HG03108 (cell line): Measurements from ENCODE around the gene PCED1A.
A peak's percentile ranks its signal among the peaks of the same experiment; 100 is the strongest.

Experiments
- ATAC-seq: cut with Tn5 transposase; IDR thresholded peaks from one replicate; pipeline ENCODE4 v1.9.1; 2021; ENCODE audit warnings: moderate library complexity; ENCODE audit not compliant: unreplicated experiment

PCED1A gene

GRCh38 chr20:2805689-2806350 lies 34.6 kb downstream of the PCED1A start:
- no peak for ATAC-seq

DNA sequence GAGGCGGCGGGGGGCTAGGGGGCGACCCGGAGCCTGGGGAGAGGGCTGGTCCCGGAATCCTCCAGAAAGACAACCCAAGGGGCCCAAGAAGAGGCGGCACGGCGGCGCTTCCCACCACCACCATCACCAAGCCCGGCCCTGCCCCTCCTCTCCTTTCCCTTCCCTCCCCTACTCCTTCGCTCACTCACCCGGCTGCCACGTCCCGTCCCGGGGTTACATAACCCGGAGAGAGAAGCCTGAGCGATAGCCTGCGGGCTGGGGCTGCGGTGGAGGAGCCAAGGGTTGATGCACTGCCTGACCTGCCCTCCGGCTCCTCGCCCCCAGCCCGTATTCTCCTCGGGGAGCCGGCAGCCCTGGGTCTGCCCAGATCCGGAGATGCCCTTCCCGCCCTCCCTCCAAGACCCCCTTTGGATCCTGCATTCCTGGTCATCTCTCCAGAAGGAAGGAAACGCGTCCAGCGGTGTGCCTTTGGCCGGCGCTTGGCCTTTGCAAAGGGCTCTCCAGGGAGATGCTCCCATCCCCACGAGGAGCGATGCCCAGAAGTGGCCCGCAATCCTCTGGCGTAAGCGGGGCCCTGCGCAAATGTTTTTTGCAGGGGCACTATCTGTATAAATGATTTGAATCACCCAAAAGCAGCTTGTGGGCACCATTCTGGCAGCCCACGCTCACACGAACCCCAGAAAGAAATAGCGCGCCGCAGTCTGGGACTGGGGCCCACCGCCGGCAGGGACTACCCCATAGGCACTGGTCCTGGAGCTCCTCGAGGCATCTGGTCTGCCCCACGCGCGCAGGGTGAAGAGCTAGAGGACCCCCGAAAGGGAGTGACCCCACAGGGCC lies 35.4 kb downstream of the PCED1A start:
- no peak for ATAC-seq

DNA sequence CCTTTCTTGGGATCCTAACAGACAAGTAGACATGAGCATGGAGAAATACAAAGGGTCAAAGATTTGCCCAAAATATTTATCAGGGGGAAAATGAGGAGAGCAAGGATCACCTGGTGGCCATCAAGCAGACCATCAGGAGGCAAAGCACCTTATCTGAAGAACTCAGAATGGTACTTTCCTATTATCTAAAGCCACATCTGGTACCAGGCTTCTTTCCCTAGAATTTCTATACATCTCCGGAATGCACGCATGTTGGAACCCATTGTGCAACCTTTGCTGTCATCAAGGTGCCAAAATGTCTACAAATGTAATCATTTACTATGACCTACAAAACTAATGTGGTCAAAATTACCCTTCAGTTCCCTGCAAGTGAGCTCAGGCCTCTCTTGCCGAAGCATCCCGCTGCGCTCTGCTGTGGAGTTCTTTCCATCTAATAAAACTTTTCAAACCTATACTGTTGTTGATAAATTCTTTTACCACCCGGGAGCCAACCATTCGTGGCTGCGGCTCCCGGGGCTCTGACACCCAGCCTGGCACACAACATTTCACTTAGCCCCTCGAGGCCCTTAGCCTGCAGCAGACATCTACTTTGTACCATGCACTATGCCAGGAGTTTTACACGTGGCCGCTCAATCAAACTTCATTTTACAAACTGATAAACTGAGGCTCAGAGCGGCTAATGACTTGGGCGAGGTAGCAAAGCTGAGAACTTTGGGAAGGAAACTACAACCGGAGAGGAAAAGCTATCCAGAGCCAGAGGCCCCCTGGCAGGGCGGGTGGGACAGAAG lies 36.2 kb downstream of the PCED1A start:
- no peak for ATAC-seq

DNA sequence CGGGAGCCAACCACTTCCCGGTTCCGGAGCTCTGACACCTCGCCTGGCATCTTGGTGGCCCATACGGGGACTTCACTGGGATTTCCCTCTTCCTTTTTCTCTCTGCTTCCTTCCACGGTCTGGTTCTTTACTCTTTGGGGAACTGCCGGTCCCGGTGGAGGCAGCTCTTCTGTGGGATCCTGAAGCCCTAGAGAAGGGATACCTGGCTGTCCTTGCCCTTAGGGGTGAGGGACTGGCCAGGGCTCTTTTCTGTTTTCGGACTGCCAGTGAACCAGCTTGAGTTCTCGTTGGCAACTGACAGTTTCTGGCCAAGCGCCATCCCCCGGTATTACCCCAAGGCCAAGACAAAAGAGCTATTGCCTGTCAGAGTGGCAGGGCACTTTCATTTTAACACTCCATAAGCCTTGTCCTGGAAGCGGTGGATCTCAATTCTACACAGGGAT lies 39.1 kb downstream of the PCED1A start:
- peak; percentile 17 for ATAC-seq

GRCh38 chr20:2800521-2801285 lies 39.8 kb downstream of the PCED1A start, which contains the start of gene CPXM1:
Gene CPXM1 (minus strand): TSS chr20:2800627. CDS start chr20:2800572, 55 bp downstream.
- ATAC-seq = peak; percentile 34

DNA sequence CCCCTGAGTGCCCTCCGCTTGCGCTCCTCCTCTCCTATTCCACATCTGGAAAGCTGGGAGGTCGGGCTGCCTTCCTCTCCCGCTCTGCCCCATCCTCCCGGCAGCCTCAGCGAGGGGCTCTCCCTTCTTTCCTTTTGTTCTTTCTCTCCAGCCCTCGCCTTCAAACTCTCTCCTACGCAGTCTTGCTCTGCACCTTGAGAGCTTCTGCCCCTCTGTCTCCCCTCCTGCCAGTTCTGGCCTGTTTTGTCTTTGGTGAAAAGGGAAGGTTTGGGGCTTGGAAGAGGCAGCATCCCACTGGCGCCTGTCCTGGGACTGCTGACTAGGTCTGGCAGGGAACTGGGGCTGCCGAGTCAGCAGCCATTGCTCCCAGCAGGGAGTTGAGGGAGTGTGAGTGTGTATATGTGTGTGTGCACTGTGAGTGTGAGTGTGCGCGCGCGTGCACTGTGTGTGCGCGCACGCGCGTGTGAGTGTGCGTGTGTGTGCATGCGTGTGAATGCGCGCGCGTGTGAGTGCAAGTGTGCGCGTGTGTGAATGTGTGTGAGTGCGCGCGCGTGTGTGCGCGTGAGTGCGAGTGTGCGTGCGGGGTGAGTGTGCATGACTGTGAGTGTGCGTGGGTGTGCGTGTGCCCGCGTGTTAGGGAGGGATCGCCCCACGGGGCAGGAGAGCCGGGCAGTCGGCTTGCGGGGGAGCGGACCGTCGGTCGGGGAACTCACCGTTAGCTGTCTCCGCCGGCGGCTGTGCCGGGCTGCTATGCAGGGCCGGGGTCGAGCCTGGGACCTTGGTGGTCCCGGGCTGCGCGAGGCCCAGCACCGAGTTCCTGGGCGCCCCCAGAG lies 40.6 kb downstream of the PCED1A start:
- peak; percentile 10 for ATAC-seq

- ATAC-seq = no peak
These were observed 41.2 kb downstream of the PCED1A start for GRCh38 chr20:2799271-2799670.

DNA sequence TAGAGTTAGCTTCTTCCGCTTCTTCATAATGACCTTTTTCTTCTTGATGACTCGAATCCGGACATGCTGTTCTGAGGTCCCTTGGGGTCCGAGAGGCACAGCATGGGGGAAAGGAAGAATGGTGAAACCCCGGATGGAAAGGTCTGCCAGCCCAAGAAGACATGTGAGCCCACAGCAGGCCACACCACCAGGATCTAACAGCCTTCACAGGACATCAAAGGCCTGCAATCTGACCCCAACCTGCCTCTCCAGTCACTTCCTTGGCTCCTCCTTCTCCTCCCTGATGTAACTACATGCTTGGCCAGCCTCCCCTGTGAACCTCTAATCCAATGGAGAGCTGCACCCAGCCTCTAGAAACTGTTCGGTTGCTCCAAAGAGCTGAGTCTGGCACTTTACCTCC lies 41.6 kb downstream of the PCED1A start:
- no peak for ATAC-seq

DNA sequence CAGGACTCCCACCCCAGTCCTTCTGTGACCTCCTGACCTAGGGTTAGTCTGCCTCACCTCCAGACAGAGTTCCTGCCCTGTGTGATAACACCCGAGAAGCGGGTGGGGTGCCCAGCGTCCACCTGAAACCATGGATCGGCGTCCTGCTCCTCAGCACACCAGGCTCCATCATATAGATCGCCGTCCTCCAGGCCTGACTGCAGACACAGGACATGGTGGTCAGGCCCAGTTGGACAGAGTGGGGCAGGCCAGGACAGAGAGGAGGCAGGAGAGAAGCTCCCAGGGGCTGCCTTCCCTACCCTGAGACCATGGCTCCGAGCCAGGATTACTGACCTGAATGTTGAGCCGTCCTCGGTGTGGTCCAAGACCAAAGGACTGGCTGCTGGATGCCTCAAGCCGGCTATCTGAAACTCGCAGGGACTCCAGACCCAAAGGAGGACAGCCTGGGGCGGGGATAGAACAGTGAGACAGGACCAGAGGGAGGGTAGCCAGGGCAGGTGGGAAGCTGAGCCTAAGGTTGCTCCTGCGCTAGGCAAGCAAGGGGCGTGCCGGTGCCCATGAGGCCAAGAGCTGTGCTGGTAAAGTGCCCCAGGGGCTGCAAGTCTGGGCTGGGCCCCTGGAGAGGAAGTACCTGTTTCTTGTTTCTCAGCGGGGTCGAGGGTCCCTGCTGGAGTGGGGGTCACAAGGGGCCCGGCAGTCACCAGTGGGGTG lies 42.2 kb downstream of the PCED1A start:
- no peak for ATAC-seq

- no peak for ATAC-seq
These were observed 43.1 kb downstream of the PCED1A start for GRCh38 chr20:2797136-2797983.

DNA sequence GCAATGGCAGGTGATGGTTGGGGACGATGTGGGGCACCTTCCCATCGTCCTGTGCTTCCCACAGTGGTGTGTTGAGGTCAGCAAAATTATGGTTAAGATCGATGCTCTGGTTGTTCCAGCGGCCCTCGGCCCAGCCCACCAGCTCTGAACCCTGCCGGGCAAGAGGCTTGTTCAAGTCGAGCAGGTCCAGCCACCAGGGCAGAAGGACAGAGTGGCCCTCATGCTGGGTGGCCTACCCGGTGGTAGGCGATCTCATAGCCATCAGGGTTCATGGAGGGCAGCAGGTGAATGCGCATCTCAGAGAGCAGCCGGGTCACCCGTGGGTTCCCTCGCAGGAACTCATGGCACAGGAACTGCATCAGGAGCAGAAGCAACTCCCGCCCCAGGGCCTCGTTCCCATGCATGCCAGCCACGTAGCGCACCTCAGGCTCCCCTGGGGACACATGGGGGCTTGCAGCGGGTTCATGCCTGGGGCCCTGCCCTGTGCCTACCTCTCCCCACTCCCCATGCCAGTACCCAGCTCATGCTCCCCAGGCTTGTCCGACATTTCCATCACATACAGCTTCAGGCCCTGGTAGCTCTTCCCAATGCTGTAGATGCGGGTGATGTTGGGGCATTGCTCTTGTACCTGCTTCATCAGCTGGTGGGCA lies 44.3 kb downstream of the PCED1A start:
- no peak for ATAC-seq

DNA sequence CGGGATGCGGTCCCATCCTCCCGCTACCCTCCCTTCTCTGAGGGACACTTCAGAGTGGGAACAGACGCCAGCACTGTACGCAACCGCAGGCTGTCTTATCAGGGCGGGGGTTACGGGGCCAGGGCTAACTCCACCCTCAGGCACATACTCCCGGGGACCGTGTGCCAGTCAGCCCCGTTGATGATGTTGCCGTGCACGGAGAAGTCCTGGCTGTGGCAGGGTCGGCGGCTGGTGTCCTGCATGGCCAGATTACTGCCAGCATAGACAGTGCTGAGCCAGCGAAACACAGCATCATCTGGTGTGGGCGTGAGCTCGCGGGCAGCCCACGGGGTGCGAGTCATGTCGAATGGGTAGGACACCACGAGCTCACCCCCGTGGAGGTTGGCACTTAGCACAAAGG lies 45.0 kb downstream of the PCED1A start:
- no peak for ATAC-seq

GRCh38 chr20:2794866-2795447 lies 45.5 kb downstream of the PCED1A start:
- no peak for ATAC-seq

DNA sequence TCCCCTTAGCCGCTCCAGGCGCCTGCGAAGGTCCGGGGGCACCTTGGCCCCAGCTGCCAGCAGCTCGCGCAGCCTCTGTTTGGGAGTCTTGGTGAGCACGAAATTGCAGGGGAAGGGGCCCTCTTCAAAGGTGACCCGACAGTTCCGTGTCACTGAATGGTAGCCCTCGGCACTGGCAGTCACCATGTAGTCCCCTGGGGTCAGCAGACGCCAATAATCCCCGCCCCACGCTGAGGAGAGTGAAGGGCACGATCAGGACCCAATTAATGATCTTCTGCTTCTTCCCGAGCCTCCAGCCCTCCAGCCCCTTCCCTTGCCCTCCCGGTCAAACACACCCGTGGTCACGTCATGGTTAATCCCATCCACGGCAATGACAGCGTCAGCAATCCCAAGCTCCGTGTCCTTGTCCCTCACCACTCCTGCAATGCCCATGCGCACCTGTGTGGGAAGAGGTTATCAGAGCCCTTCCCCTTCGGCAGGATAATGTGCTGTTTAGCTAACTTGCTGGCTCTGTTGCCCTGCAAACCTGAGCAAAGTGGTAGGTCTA lies 46.2 kb downstream of the PCED1A start:
- ATAC-seq = no peak

DNA sequence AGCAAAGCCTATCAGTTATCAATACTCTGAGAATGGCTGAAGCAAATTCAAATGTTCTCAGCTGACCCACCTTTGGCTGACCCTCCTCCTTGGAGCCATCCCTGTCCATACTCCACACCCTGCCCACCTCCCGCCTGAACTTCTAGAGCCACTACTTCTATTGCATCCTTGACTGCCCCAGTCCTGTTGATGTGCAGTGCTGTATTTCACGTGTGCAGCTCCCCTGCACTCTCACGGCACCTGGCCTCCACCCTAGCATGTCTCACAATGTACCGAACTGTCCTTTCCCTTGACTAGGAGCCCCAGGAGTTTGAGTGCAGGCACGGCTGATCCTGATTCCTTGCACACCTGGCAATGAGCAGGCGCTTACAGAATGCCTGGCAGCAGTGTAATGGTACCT lies 47.0 kb downstream of the PCED1A start:
- no peak for ATAC-seq
